ENCODE measurements around the gene ACAP1. TPM values are rescaled to one million over a fixed set of nuclear protein-coding genes. Genes with fewer than 3 reads are reported as not detected.

ACAP1 gene
- total and polyA plus RNA-seq, 2 donors (not counting 1 experiment from before 2014, with no cell fraction given), result 0.06 to 2.1 TPM

- no peak for DNase-seq (ENCODE audit: low read depth in 2 of 2)
- TF ChIP-seq EZH2 (IDR thresholded peaks at IDR 0.05; ENCODE audit: low read length, missing control alignments) (no peak), CTCF (conservative IDR thresholded peaks at IDR 0.05 in 1 of 2, IDR thresholded peaks at IDR 0.05 in 1 of 2; ENCODE audit: low read depth in 1 of 2, low read length in 2 of 2) (no peak)
- H3K27me3 ChIP-seq (ENCODE audit: control insufficient read depth, insufficient read depth, low read length), result no peaks in the 10 kb centered on the region
- H3K4me1 ChIP-seq (ENCODE audit: control insufficient read depth, extremely low read depth, insufficient read depth, low read length), result peaks cover 3% of the 10 kb centered on the region
- peak overlapping the region; percentile 80 for H3K9ac ChIP-seq (ENCODE audit: insufficient read depth, low read length)
- peaks cover 15% of the 10 kb centered on the region for H3K36me3 ChIP-seq (ENCODE audit: control insufficient read depth, insufficient read depth, low read length)
- H3K4me3 ChIP-seq (replicated peaks in 1 of 4; ENCODE audit: control extremely low read depth in 1 of 4, insufficient read depth in 1 of 4, low read depth in 3 of 4, low read length in 4 of 4), result peak overlapping the region; percentile 54 to 96 (median 80)
- no peaks in the 10 kb centered on the region for H4K20me1 ChIP-seq (ENCODE audit: control insufficient read depth, extremely low read depth, insufficient read depth, low read length)
- peak overlapping the region; percentile 92 for H3K4me2 ChIP-seq (ENCODE audit: extremely low read depth, insufficient read depth, low read length)
- H3K27ac ChIP-seq (ENCODE audit: insufficient read depth, low read length), result no peak overlapping the region
- no peaks in the 10 kb centered on the region for H3K9me3 ChIP-seq (ENCODE audit: control insufficient read depth, insufficient read depth, low read depth, low read length)
- no peaks in the 10 kb centered on the region for H3K79me2 ChIP-seq (ENCODE audit: control insufficient read depth, insufficient read depth, low read length)
- H2AFZ ChIP-seq (ENCODE audit: low read length), result no peak overlapping the region
These were observed 56.6 kb downstream of the ACAP1 start for GRCh38 chr17:7392696-7393612.

- TF ChIP-seq EZH2 (IDR thresholded peaks at IDR 0.05; ENCODE audit: low read length, missing control alignments) (no peak), CTCF (conservative IDR thresholded peaks at IDR 0.05 in 1 of 2, IDR thresholded peaks at IDR 0.05 in 1 of 2; ENCODE audit: low read depth in 1 of 2, low read length in 2 of 2) (peak in 1 of 2 donors; percentile 5)
- peaks cover 15% of the 10 kb centered on the region for H3K36me3 ChIP-seq (ENCODE audit: control insufficient read depth, insufficient read depth, low read length)
- H3K4me1 ChIP-seq (ENCODE audit: control insufficient read depth, extremely low read depth, insufficient read depth, low read length), result peaks cover 3% of the 10 kb centered on the region
- DNase-seq (ENCODE audit: low read depth in 2 of 2), result no peak
- H3K9me3 ChIP-seq (ENCODE audit: control insufficient read depth, insufficient read depth, low read depth, low read length), result no peaks in the 10 kb centered on the region
- H3K4me3 ChIP-seq (replicated peaks in 1 of 4; ENCODE audit: control extremely low read depth in 1 of 4, insufficient read depth in 1 of 4, low read depth in 3 of 4, low read length in 4 of 4), result peak overlapping the region; percentile 54 to 96 (median 80)
- H3K27ac ChIP-seq (ENCODE audit: insufficient read depth, low read length), result peak overlapping the region; percentile 90
- peak overlapping the region; percentile 80 for H3K9ac ChIP-seq (ENCODE audit: insufficient read depth, low read length)
- H2AFZ ChIP-seq (ENCODE audit: low read length), result peak overlapping the region; percentile 15
- no peaks in the 10 kb centered on the region for H3K27me3 ChIP-seq (ENCODE audit: control insufficient read depth, insufficient read depth, low read length)
- H3K4me2 ChIP-seq (ENCODE audit: extremely low read depth, insufficient read depth, low read length), result peak overlapping the region; percentile 92
- no peaks in the 10 kb centered on the region for H4K20me1 ChIP-seq (ENCODE audit: control insufficient read depth, extremely low read depth, insufficient read depth, low read length)
- no peaks in the 10 kb centered on the region for H3K79me2 ChIP-seq (ENCODE audit: control insufficient read depth, insufficient read depth, low read length)
These were observed 57.5 kb downstream of the ACAP1 start for GRCh38 chr17:7393613-7394451.
